OCI-LY7 (cell line): ENCODE data around the gene LMOD1. TPM values are rescaled to one million over a fixed set of nuclear protein-coding genes. Genes with fewer than 3 reads are reported as not detected.

ENCODE experiments used
- BruUV-seq: library from RNA; stranded (reverse); fragments of 400-500 nt; replicated peaks from 2 replicates; lab custom pipeline; 2021; lab: Mats Ljungman, UMichigan
- CTCF ChIA-PET: fragments of 300-600 bp; sonication (Branson Sonifier 250); formaldehyde crosslinking; loops from one replicate; lab custom pipeline; 2022; ENCODE audit warnings: antibody characterized with exemption; ENCODE audit not compliant: unreplicated experiment; lab: Charles Lee
- POLR2A ChIA-PET: fragments of 300-600 bp; sonication (Branson Sonifier 250); formaldehyde crosslinking; loops from one replicate; lab custom pipeline; 2022; ENCODE audit warnings: antibody characterized with exemption; lab: Charles Lee
- DNase-seq: peaks from one replicate; pipeline ENCODE4 v3.0.0-alpha.2; 2015; ENCODE audit warnings: low spot score
- H2AFZ ChIP-seq: fragments of 200-600 bp; sonication (generic), shearing (Covaris generic); 2 replicates; pipeline ENCODE4 v1.6.1; 2014; ENCODE audit warnings: mild to moderate bottlenecking, antibody characterized with exemption, low read length, moderate library complexity
- H3K27ac ChIP-seq: fragments of 200-600 bp; sonication (generic); 2 replicates; pipeline ENCODE4 v1.5.1; 2014; ENCODE audit warnings: mixed run types, low read depth, mild to moderate bottlenecking, moderate library complexity, low read length, inconsistent platforms; ENCODE audit not compliant: poor library complexity, severe bottlenecking
- H3K36me3 ChIP-seq: fragments of 200-600 bp; sonication (generic); 2 replicates; pipeline ENCODE4 v1.6.1; 2014; ENCODE audit warnings: mild to moderate bottlenecking, antibody characterized with exemption, low read length, moderate library complexity, mixed read lengths; ENCODE audit not compliant: insufficient read depth
- H3K4me1 ChIP-seq: fragments of 200-600 bp; sonication (generic); 2 replicates; pipeline ENCODE4 v1.5.1; 2014; ENCODE audit warnings: mild to moderate bottlenecking, low read length; ENCODE audit not compliant: insufficient read depth, poor library complexity, severe bottlenecking
- H3K4me2 ChIP-seq: fragments of 200-600 bp; sonication (generic); 2 replicates; pipeline ENCODE4 v1.6.1; 2014; ENCODE audit warnings: mild to moderate bottlenecking, low read length
- H3K4me3 ChIP-seq: fragments of 200-600 bp; sonication (generic); 2 replicates; pipeline ENCODE4 v1.5.1; 2014; ENCODE audit warnings: mild to moderate bottlenecking, low read depth, low read length; ENCODE audit not compliant: poor library complexity, severe bottlenecking
- H3K79me2 ChIP-seq: fragments of 200-600 bp; sonication (generic); 2 replicates; pipeline ENCODE4 v1.6.1; 2016; ENCODE audit warnings: low read depth, mild to moderate bottlenecking, low read length, moderate library complexity, mixed read lengths; ENCODE audit not compliant: insufficient read depth
- H3K9me2 ChIP-seq: fragments of 200-600 bp; sonication (generic); 2 replicates; pipeline ENCODE4 v1.6.1; 2016; ENCODE audit warnings: mild to moderate bottlenecking, low read length, mixed read lengths; ENCODE audit not compliant: insufficient read depth
- H3K9me3 ChIP-seq: fragments of 200-600 bp; sonication (generic); 2 replicates; pipeline ENCODE4 v1.6.1; 2014; ENCODE audit warnings: mild to moderate bottlenecking, mixed run types, low read length, mixed read lengths
- H4K20me1 ChIP-seq: fragments of 200-600 bp; sonication (generic); 2 replicates; pipeline ENCODE4 v1.6.1; 2014; ENCODE audit warnings: mild to moderate bottlenecking, antibody characterized with exemption, low read length, moderate library complexity, mixed read lengths; ENCODE audit not compliant: insufficient read depth
- CTCF ChIP-seq: fragments of 200-600 bp; sonication (generic); conservative IDR thresholded peaks from 2 replicates; pipeline ENCODE4 v1.5.1; 2014; ENCODE audit warnings: mild to moderate bottlenecking, antibody characterized with exemption, low read length, moderate library complexity, mixed read lengths
- EZH2phosphoT487 ChIP-seq: fragments of 200-600 bp; sonication (generic); IDR thresholded peaks from 2 replicates; pipeline ENCODE4 v1.6.1; 2018; ENCODE audit warnings: low read depth, borderline replicate concordance, mild to moderate bottlenecking, mixed run types, antibody characterized with exemption, low read length, moderate library complexity, mixed read lengths
- intact Hi-C: fragments of 100-400 bp; cut with micrococcal nuclease; formaldehyde crosslinking; loops from one replicate; pipeline ENCODE4 v1.10.0; 2022; ENCODE audit not compliant: unreplicated experiment
- total RNA-seq, 2 experiments: library from RNA; depleted of rRNA in 1 of 2; stranded (reverse); fragments of >200 nt in 1 of 2; shearing (Covaris generic) in 1 of 2; gene quantifications; 2 replicates each; pipeline ENCODE4 v1.2.3, GENCODE V29; 2014 to 2022

Gene LMOD1
- total RNA-seq, 2 experiments from 2014 or later = not detected

GRCh38 chr1:201989354-201990128 lies 43.2 kb upstream of the LMOD1 start:
- no peaks in the 10 kb centered on the region for H3K79me2 ChIP-seq
- H3K9me3 ChIP-seq = no peaks in the 10 kb centered on the region
- H3K36me3 ChIP-seq = peaks cover 8% of the 10 kb centered on the region; the same call in 1 of the 2 replicates
- CTCF ChIA-PET = no interaction called here
- intact Hi-C loops = no loop called here
- no peak overlapping the region for H3K4me2 ChIP-seq
- H3K4me1 ChIP-seq = no peaks in the 10 kb centered on the region
- no peak overlapping the region for H3K4me3 ChIP-seq
- no peak overlapping the region for H2AFZ ChIP-seq
- TF ChIP-seq CTCF = no peak
- TF ChIP-seq EZH2phosphoT487 = no peak
- BruUV-seq = no TSS peak
- H4K20me1 ChIP-seq = no peaks in the 10 kb centered on the region
- POLR2A ChIA-PET = interaction anchor here (0.9 kb wide), 1 partner anchor 176 kb away, joined by 5 read pairs; no protein-coding TSS in a partner anchor
- no peak for DNase-seq
- H3K27ac ChIP-seq = no peak overlapping the region
- no peaks in the 10 kb centered on the region for H3K9me2 ChIP-seq

GRCh38 chr1:201988601-201989000 lies 42.3 kb upstream of the LMOD1 start:
- no peak for DNase-seq
- H3K27ac ChIP-seq = no peak overlapping the region
- H3K4me2 ChIP-seq = no peak overlapping the region
- no peak overlapping the region for H3K4me3 ChIP-seq
- no peaks in the 10 kb centered on the region for H3K79me2 ChIP-seq
- no peaks in the 10 kb centered on the region for H3K9me2 ChIP-seq
- ChIA-PET POLR2A (interaction anchor here (0.9 kb wide), 1 partner anchor 175 kb away, joined by 5 read pairs; no protein-coding TSS in a partner anchor), CTCF (no interaction called here)
- H2AFZ ChIP-seq = no peak overlapping the region
- H3K36me3 ChIP-seq = peaks cover 8% of the 10 kb centered on the region; the same call in 1 of the 2 replicates
- BruUV-seq = no TSS peak
- no peak for TF ChIP-seq EZH2phosphoT487
- TF ChIP-seq CTCF = no peak
- peaks cover under 1% of the 10 kb centered on the region for H3K4me1 ChIP-seq
- H3K9me3 ChIP-seq = no peaks in the 10 kb centered on the region
- intact Hi-C loops = no loop called here
- no peaks in the 10 kb centered on the region for H4K20me1 ChIP-seq

- Histone ChIP-seq H4K20me1 (no peaks in the 10 kb centered on the region), H3K4me2 (no peak overlapping the region), H2AFZ (no peak overlapping the region), H3K79me2 (no peaks in the 10 kb centered on the region), H3K4me3 (no peak overlapping the region), H3K4me1 (peaks cover 12% of the 10 kb centered on the region), H3K9me2 (no peaks in the 10 kb centered on the region), H3K9me3 (no peaks in the 10 kb centered on the region), H3K27ac (no peak overlapping the region), H3K36me3 (peaks cover 6% of the 10 kb centered on the region; the same call in 1 of the 2 replicates)
- no TSS peak for BruUV-seq
- intact Hi-C loops = no loop called here
- ChIA-PET POLR2A (interaction anchor here (0.8 to 1.2 kb wide), 3 partner anchors 13 to 195 kb away, joined by 4 to 7 read pairs (median 6); no protein-coding TSS in a partner anchor), CTCF (interaction anchor here (1.0 kb wide), 1 partner anchor 14 kb away, joined by 3 read pairs; no protein-coding TSS in a partner anchor)
- no peak for TF ChIP-seq EZH2phosphoT487
- no peak for TF ChIP-seq CTCF
- DNase-seq = no peak
Observed at GRCh38 chr1:201985355-201985754, 39.0 kb upstream of the LMOD1 start.
